Body of pancreas (tissue), 4 donors: ENCODE results near the gene GRB10. TPM values are rescaled to one million over a fixed set of nuclear protein-coding genes. Genes with fewer than 3 reads are reported as not detected.

Experiments used
- ATAC-seq: fragments of 150-250 bp; one replicate; pipeline ENCODE4 v1.9.1; 2016
- DNase-seq, 4 donors: peaks; one replicate each; pipeline ENCODE4 v3.0.0-alpha.2; 2019
- H3K27ac ChIP-seq, 4 donors: fragments of 200-600 bp; sonication (generic); 1 replicate in 3 of 4; 2 replicates in 1 of 4; pipeline versions ENCODE4 v1.5.1 to v1.6.1; 2016 to 2019; ENCODE audit warnings: mild to moderate bottlenecking in 1 of 4, mixed read lengths in 1 of 4, moderate library complexity in 1 of 4
- H3K27me3 ChIP-seq, 2 donors: fragments of 200-600 bp; sonication (generic); one replicate each; pipeline ENCODE4 v1.6.0; 2016; ENCODE audit warnings: mild to moderate bottlenecking in 1 of 2
- H3K36me3 ChIP-seq, 2 donors: fragments of 200-600 bp; sonication (generic); replicated peaks in 1 of 2; 2 replicates each; pipeline ENCODE4 v1.5.1; 2016; ENCODE audit warnings: low read depth in 2 of 2; ENCODE audit not compliant: insufficient read depth in 1 of 2
- H3K4me1 ChIP-seq: fragments of 200-600 bp; sonication (generic); one replicate; pipeline ENCODE4 v1.6.0; 2016
- H3K4me3 ChIP-seq, 2 donors: fragments of 200-600 bp; sonication (generic); 1 replicate in 1 of 2; 2 replicates in 1 of 2; pipeline ENCODE4 v1.5.1; 2016 to 2019
- H3K9me3 ChIP-seq, 3 donors: fragments of 200-600 bp; sonication (generic); 1 replicate in 2 of 3; 2 replicates in 1 of 3; pipeline ENCODE4 v1.5.1; 2016
- POLR2A ChIP-seq, 3 donors: fragments of 450-650 bp; IDR thresholded peaks; one replicate each; pipeline ENCODE4 v1.6.1; 2016; ENCODE audit warnings: antibody characterized with exemption in 3 of 3, mild to moderate bottlenecking in 2 of 3
- WGBS, 2 donors: methylation state at CpG; one replicate each; pipeline ENCODE4 v1.1.5; 2017; 5-methylcytosine and 5-hydroxymethylcytosine counted together
- intact Hi-C: fragments of 100-400 bp; cut with DNase I; formaldehyde crosslinking; loops from one replicate; pipeline ENCODE4 v1.15.1; 2023
- total RNA-seq, 2 donors: library from RNA; depleted of rRNA; stranded (reverse); fragments of >200 nt; gene quantifications; one replicate each; pipeline ENCODE4 v1.1.0, GENCODE V29; 2016
- TF ChIP-seq, protein P1 (sequence below), 7 experiments: fragments of 450-650 bp in 4 of 7; fragments of 200-600 bp in 3 of 7; sonication (generic) in 3 of 7; IDR thresholded peaks; one replicate each; pipeline ENCODE4 v1.5.1; 2016 to 2019; ENCODE audit warnings: antibody characterized with exemption in 7 of 7

GRB10 gene
- total RNA-seq, 2 donors from 2014 or later: 130 to 229 TPM

- Histone ChIP-seq H3K4me1 (peaks cover 80% of the 10 kb centered on the region), H3K9me3 (no peaks in the 10 kb centered on the region), H3K4me3 (no peak overlapping the region), H3K36me3 (no peaks in the 10 kb centered on the region), H3K27me3 (no peaks in the 10 kb centered on the region), H3K27ac (peak overlapping the region in 1 of 4 donors; percentile 43)
- no peak for DNase-seq
- no peak for ATAC-seq
- no peak for TF ChIP-seq POLR2A (IDR thresholded peaks at IDR 0.05)
- TF ChIP-seq, protein P1, sequence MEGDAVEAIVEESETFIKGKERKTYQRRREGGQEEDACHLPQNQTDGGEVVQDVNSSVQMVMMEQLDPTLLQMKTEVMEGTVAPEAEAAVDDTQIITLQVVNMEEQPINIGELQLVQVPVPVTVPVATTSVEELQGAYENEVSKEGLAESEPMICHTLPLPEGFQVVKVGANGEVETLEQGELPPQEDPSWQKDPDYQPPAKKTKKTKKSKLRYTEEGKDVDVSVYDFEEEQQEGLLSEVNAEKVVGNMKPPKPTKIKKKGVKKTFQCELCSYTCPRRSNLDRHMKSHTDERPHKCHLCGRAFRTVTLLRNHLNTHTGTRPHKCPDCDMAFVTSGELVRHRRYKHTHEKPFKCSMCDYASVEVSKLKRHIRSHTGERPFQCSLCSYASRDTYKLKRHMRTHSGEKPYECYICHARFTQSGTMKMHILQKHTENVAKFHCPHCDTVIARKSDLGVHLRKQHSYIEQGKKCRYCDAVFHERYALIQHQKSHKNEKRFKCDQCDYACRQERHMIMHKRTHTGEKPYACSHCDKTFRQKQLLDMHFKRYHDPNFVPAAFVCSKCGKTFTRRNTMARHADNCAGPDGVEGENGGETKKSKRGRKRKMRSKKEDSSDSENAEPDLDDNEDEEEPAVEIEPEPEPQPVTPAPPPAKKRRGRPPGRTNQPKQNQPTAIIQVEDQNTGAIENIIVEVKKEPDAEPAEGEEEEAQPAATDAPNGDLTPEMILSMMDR (IDR thresholded peaks at IDR 0.05): no peak
- intact Hi-C loops: no loop called here
- WGBS, 2 donors: 66 to 75% methylated on average over 9 of the region's 9 CpGs
These were observed 75.3 kb downstream of the GRB10 start for GRCh38 chr7:50707236-50708006.

- 68 to 70% methylated on average over 5 of the region's 5 CpGs for WGBS, 2 donors
These were observed 76.2 kb downstream of the GRB10 start for GRCh38 chr7:50706469-50706937.

GRCh38 chr7:50704844-50705243 is 77.9 kb downstream of the GRB10 start:
- Histone ChIP-seq H3K4me3 (no peak overlapping the region), H3K9me3 (no peaks in the 10 kb centered on the region), H3K36me3 (peaks cover 0 to 5% of the 10 kb centered on the region in 2 donors), H3K27me3 (no peaks in the 10 kb centered on the region), H3K27ac (peak overlapping the region in 1 of 4 donors; percentile 20), H3K4me1 (peaks cover 54% of the 10 kb centered on the region)
- TF ChIP-seq POLR2A (IDR thresholded peaks at IDR 0.05): no peak
- TF ChIP-seq, protein P1 (IDR thresholded peaks at IDR 0.05): no peak
- WGBS, 2 donors: 91 to 100% methylated on average over 5 to 6 of the region's 6 CpGs
- ATAC-seq (no peak), DNase-seq (no peak)
- intact Hi-C loops: no loop called here

More at GRCh38 chr7:50706469-50706937, 76.2 kb downstream of the GRB10 start:
- H3K27ac ChIP-seq: peak overlapping the region in 2 of 4 donors; percentile 17 to 32
- DNase-seq (no peak), ATAC-seq (no peak)
- peaks cover 0 to 3% of the 10 kb centered on the region in 2 donors for H3K36me3 ChIP-seq
- H3K27me3 ChIP-seq: no peaks in the 10 kb centered on the region
- H3K4me1 ChIP-seq: peaks cover 71% of the 10 kb centered on the region
- no peaks in the 10 kb centered on the region for H3K9me3 ChIP-seq
- intact Hi-C loops: no loop called here
- TF ChIP-seq, protein P1 (IDR thresholded peaks at IDR 0.05): no peak
- TF ChIP-seq POLR2A (IDR thresholded peaks at IDR 0.05): no peak
- no peak overlapping the region for H3K4me3 ChIP-seq

GRCh38 chr7:50703654-50704053 is 79.0 kb downstream of the GRB10 start:
- Histone ChIP-seq H3K27me3 (no peaks in the 10 kb centered on the region), H3K36me3 (peaks cover 0 to 5% of the 10 kb centered on the region in 2 donors), H3K4me1 (peaks cover 42% of the 10 kb centered on the region), H3K9me3 (no peaks in the 10 kb centered on the region), H3K27ac (peak overlapping the region in 2 of 4 donors; percentile 43 to 54), H3K4me3 (no peak overlapping the region)
- DNase-seq (no peak), ATAC-seq (no peak)
- intact Hi-C loops: no loop called here
- WGBS, 2 donors: 84 to 95% methylated on average over 6 of the region's 6 CpGs
- no peak for TF ChIP-seq POLR2A (IDR thresholded peaks at IDR 0.05)
- TF ChIP-seq, protein P1 (IDR thresholded peaks at IDR 0.05): no peak
